ENCODE data around the gene SYNE3. TPM values are rescaled to one million over a fixed set of nuclear protein-coding genes. Genes with fewer than 3 reads are reported as not detected.

The SYNE3 gene
- total and polyA plus RNA-seq, 2 of the 8 experiments (the other 6 are each of a cell fraction or from before 2014, with no cell fraction given) = under 0.01 TPM; not detected in 1

- no peak overlapping the region for H3K4ac ChIP-seq (replicated peaks; ENCODE audit: insufficient read length, low read depth, low read length)
- no peak overlapping the region for H2BK20ac ChIP-seq (ENCODE audit: low read length)
- ChIA-PET CTCF (ENCODE audit: partially characterized antibody) (interaction anchor here (0.5 to 4.2 kb wide), 6 partner anchors 12 to 444 kb away, joined by 3 to 14 read pairs (median 3); no protein-coding TSS in a partner anchor), POLR2A (ENCODE audit: partially characterized antibody) (interaction anchor here (0.6 to 1.3 kb wide), 2 partner anchors 8 to 66 kb away, joined by 3 to 4 read pairs; no protein-coding TSS in a partner anchor)
- H4K8ac ChIP-seq (ENCODE audit: extremely low read depth, insufficient read depth, low read length) = no peak overlapping the region
- peaks cover 3% of the 10 kb centered on the region; the same call in 1 of the 2 replicates for H3K23me2 ChIP-seq (ENCODE audit: low read depth, low read length)
- H4K20me1 ChIP-seq (replicated peaks in 1 of 2; ENCODE audit: control insufficient read depth in 1 of 2, insufficient read depth in 2 of 2, low read length in 2 of 2) = peaks cover 0 to 10% of the 10 kb centered on the region in 2 experiments
- FAIRE-seq (no peak), DNase-seq (ENCODE audit: low read depth in 1 of 2, low spot score in 2 of 2) (no peak)
- H3K14ac ChIP-seq (ENCODE audit: insufficient read length) = no peak overlapping the region
- H3K56ac ChIP-seq (replicated peaks; ENCODE audit: insufficient read length, low read depth, low read length) = no peak overlapping the region
- peaks cover 0 to 2% of the 10 kb centered on the region in 2 experiments; a peak in 2 of 4 replicates for H3K79me2 ChIP-seq (ENCODE audit: control insufficient read depth in 1 of 2, insufficient read depth in 2 of 2, low read length in 2 of 2)
- H3K18ac ChIP-seq (ENCODE audit: extremely low read depth, low read length) = no peak overlapping the region
- H3K23ac ChIP-seq (ENCODE audit: insufficient read length) = no peak overlapping the region
- TF ChIP-seq, protein P1, sequence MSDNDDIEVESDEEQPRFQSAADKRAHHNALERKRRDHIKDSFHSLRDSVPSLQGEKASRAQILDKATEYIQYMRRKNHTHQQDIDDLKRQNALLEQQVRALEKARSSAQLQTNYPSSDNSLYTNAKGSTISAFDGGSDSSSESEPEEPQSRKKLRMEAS (IDR thresholded peaks at IDR 0.05) = no peak
- TF ChIP-seq PHF8 (conservative IDR thresholded peaks at IDR 0.05; ENCODE audit: low read depth, low read length) (no peak), SRF (IDR thresholded peaks at IDR 0.05; ENCODE audit: low read depth, low read length) (no peak), EP300 (IDR thresholded peaks at IDR 0.05; ENCODE audit: borderline replicate concordance in 1 of 2, low read depth in 2 of 2, low read length in 2 of 2) (no peak)
- TF ChIP-seq, protein P2, sequence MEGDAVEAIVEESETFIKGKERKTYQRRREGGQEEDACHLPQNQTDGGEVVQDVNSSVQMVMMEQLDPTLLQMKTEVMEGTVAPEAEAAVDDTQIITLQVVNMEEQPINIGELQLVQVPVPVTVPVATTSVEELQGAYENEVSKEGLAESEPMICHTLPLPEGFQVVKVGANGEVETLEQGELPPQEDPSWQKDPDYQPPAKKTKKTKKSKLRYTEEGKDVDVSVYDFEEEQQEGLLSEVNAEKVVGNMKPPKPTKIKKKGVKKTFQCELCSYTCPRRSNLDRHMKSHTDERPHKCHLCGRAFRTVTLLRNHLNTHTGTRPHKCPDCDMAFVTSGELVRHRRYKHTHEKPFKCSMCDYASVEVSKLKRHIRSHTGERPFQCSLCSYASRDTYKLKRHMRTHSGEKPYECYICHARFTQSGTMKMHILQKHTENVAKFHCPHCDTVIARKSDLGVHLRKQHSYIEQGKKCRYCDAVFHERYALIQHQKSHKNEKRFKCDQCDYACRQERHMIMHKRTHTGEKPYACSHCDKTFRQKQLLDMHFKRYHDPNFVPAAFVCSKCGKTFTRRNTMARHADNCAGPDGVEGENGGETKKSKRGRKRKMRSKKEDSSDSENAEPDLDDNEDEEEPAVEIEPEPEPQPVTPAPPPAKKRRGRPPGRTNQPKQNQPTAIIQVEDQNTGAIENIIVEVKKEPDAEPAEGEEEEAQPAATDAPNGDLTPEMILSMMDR (IDR thresholded peaks at IDR 0.05; ENCODE audit: control extremely low read depth in 1 of 3, insufficient read depth in 1 of 3, low read depth in 1 of 3, low read length in 3 of 3) = no peak
- H4K5ac ChIP-seq (ENCODE audit: insufficient read length, low read depth, low read length) = no peak overlapping the region
- no peak overlapping the region for H2BK12ac ChIP-seq (ENCODE audit: low read depth, low read length)
- peaks cover 2% of the 10 kb centered on the region for H3K79me1 ChIP-seq (ENCODE audit: low read depth, low read length)
- no peak overlapping the region for H2BK120ac ChIP-seq (replicated peaks; ENCODE audit: low read depth, low read length)
- no peak overlapping the region for H3K27ac ChIP-seq (ENCODE audit: low read depth, low read length)
- H3K36me3 ChIP-seq (ENCODE audit: control insufficient read depth in 2 of 4, insufficient read depth in 4 of 4, low read length in 3 of 4) = peaks cover 3 to 7% (median 4%) of the 10 kb centered on the region in 4 experiments; a peak in 4 of 8 replicates
- H3K4me1 ChIP-seq (replicated peaks in 1 of 4; ENCODE audit: control insufficient read depth in 3 of 4, insufficient read depth in 4 of 4, low read length in 3 of 4) = peaks cover 0 to 3% (median 0%) of the 10 kb centered on the region in 4 experiments; a peak in 1 of 7 replicates
- H3K4me3 ChIP-seq (ENCODE audit: extremely low read depth in 1 of 4, insufficient read depth in 2 of 4, low read depth in 3 of 4, low read length in 4 of 4) = no peak overlapping the region
- 0 out of 4 replicates have a peak, but pooled peaks cover 0 to 3% of the 10 kb centered on the region in 2 experiments for H3K9me3 ChIP-seq (ENCODE audit: insufficient read depth in 2 of 2, low read depth in 1 of 2, low read length in 1 of 2)
- H2BK15ac ChIP-seq (ENCODE audit: low read length) = no peak overlapping the region
- H2BK5ac ChIP-seq (ENCODE audit: low read depth, low read length) = no peak overlapping the region
- no peak overlapping the region for H3K9ac ChIP-seq (replicated peaks in 1 of 4; ENCODE audit: extremely low read depth in 1 of 4, low read depth in 3 of 4, low read length in 3 of 4)
- H3K4me2 ChIP-seq (ENCODE audit: insufficient read depth in 1 of 2, low read depth in 2 of 2, low read length in 2 of 2) = no peak overlapping the region
- H3K27me3 ChIP-seq (replicated peaks in 1 of 4; ENCODE audit: control insufficient read depth in 3 of 4, extremely low read depth in 1 of 4, insufficient read depth in 3 of 4, low read length in 3 of 4) = no peaks in the 10 kb centered on the region
- no peak overlapping the region for H4K91ac ChIP-seq (replicated peaks; ENCODE audit: insufficient read length, low read length)
- H2AK5ac ChIP-seq (ENCODE audit: low read depth, low read length) = no peak overlapping the region; the same call in 1 of the 2 replicates
- 92% methylated on average over 9 of the region's 9 CpGs; no CpG with 5 or more reads in 1 of the 2 experiments for WGBS, 2 experiments (ENCODE audit: extremely low coverage in 1 of 2, insufficient coverage in 1 of 2, insufficient read length in 1 of 2, insufficient replicate concordance in 2 of 2, low coverage in 1 of 2, low lambda C conversion rate in 2 of 2, missing lambda C conversion rate in 1 of 2)
- H2AFZ ChIP-seq (ENCODE audit: low read length) = no peak overlapping the region
These were observed 32.0 kb upstream of the SYNE3 start for GRCh38 chr14:95548328-95548929.

All from H1 (cell line).